HepG2 (cell line): ENCODE data around the gene SHROOM1. TPM values are rescaled to one million over a fixed set of nuclear protein-coding genes. Genes with fewer than 3 reads are reported as not detected.

ENCODE experiments used
- AKNA ChIP-seq: sonication (generic); formaldehyde crosslinking; IDR thresholded peaks from 2 replicates; pipeline ENCODE4 v1.4.0; 2020; ENCODE audit warnings: missing genetic modification reagents, borderline replicate concordance
- CREB1 ChIP-seq, 2 experiments: fragments of 450-650 bp in 1 of 2; IDR thresholded peaks; 2 replicates each; pipeline ENCODE4 v1.6.1; 2016 to 2017; ENCODE audit warnings: control low read depth in 1 of 2, mild to moderate bottlenecking in 1 of 2, missing compliant biosample characterization in 1 of 2, missing genetic modification characterization in 1 of 2
- CSRNP2 ChIP-seq: sonication (generic); formaldehyde crosslinking; conservative IDR thresholded peaks from 2 replicates; pipeline ENCODE4 v1.8.0; 2022; ENCODE audit warnings: low read depth, missing genetic modification reagents
- FOXM1 ChIP-seq: sonication (generic); formaldehyde crosslinking; IDR thresholded peaks from 2 replicates; pipeline ENCODE4 v1.5.0; 2020; ENCODE audit warnings: missing genetic modification reagents
- GLI4 ChIP-seq: sonication (generic); formaldehyde crosslinking; IDR thresholded peaks from 2 replicates; pipeline ENCODE4 v1.5.1; 2020; ENCODE audit warnings: missing genetic modification reagents, mild to moderate bottlenecking, moderate library complexity, borderline replicate concordance
- MTERF4 ChIP-seq: sonication (generic); formaldehyde crosslinking; IDR thresholded peaks from 2 replicates; pipeline ENCODE4 v1.8.0; 2023; ENCODE audit warnings: mild to moderate bottlenecking, missing genetic modification reagents
- NAIF1 ChIP-seq: sonication (generic); formaldehyde crosslinking; IDR thresholded peaks from 2 replicates; pipeline ENCODE4 v1.5.0; 2020; ENCODE audit warnings: mild to moderate bottlenecking, missing genetic modification reagents, borderline replicate concordance
- PITX1 ChIP-seq: sonication (generic); formaldehyde crosslinking; IDR thresholded peaks from 2 replicates; pipeline ENCODE4 v1.5.1; 2020; ENCODE audit warnings: mild to moderate bottlenecking, missing genetic modification reagents
- PRMT3 ChIP-seq: sonication (generic); formaldehyde crosslinking; IDR thresholded peaks from 2 replicates; pipeline ENCODE4 v1.8.1; 2022; ENCODE audit warnings: low read depth, mild to moderate bottlenecking, moderate library complexity, missing genetic modification reagents, borderline replicate concordance
- RBM39 ChIP-seq: fragments of 200-400 bp; formaldehyde crosslinking; IDR thresholded peaks from one replicate; pipeline ENCODE4 v1.6.1; 2018; ENCODE audit warnings: antibody characterized with exemption, mild to moderate bottlenecking, low read depth, low read length; ENCODE audit not compliant: poor library complexity, severe bottlenecking
- RFX3 ChIP-seq: IDR thresholded peaks from 2 replicates; pipeline ENCODE4 v1.6.1; 2016; ENCODE audit warnings: missing biosample characterization, missing genetic modification reagents
- TAF1 ChIP-seq: sonication (generic); formaldehyde crosslinking; IDR thresholded peaks from 2 replicates; pipeline ENCODE4 v1.4.0; 2020; ENCODE audit warnings: missing genetic modification reagents
- ZBED4 ChIP-seq: sonication (generic); formaldehyde crosslinking; IDR thresholded peaks from 2 replicates; pipeline ENCODE4 v1.4.0; 2020; ENCODE audit warnings: missing genetic modification reagents, borderline replicate concordance
- ZFYVE20 ChIP-seq: sonication (generic); formaldehyde crosslinking; IDR thresholded peaks from 2 replicates; pipeline ENCODE4 v1.8.0; 2023; ENCODE audit warnings: low read depth, mild to moderate bottlenecking, moderate library complexity, missing genetic modification reagents, borderline replicate concordance
- ZNF335 ChIP-seq: sonication (generic); formaldehyde crosslinking; IDR thresholded peaks from 2 replicates; pipeline ENCODE4 v1.4.0; 2020; ENCODE audit warnings: missing genetic modification reagents
- ZNF460 ChIP-seq: sonication (generic); formaldehyde crosslinking; IDR thresholded peaks from 2 replicates; pipeline ENCODE4 v1.5.1; 2020; ENCODE audit warnings: missing genetic modification reagents, mild to moderate bottlenecking, borderline replicate concordance
- ZNF605 ChIP-seq: sonication (generic); formaldehyde crosslinking; IDR thresholded peaks from 2 replicates; pipeline ENCODE4 v1.8.0; 2022; ENCODE audit warnings: mild to moderate bottlenecking, missing genetic modification reagents
- polyA plus RNA-seq, 8 experiments: library from polyadenylated mRNA; depleted of rRNA in 3 of 8; stranded (reverse) in 7 of 8; unstranded in 1 of 8; fragments of >200 nt; fragmentation: Illumina TruSeq in 4 of 8; extraction: Trizol in 4 of 8; gene quantifications; 2 replicates each; pipeline versions ENCODE4 v1.2.1 to v1.2.3, GENCODE V29; 2011 to 2016; ENCODE audit warnings: low read depth in 4 of 8, missing spikeins in 1 of 8, mixed read lengths in 1 of 8; ENCODE audit not compliant: insufficient read depth in 1 of 8
- total RNA-seq, 5 experiments: library from RNA; depleted of rRNA; stranded (reverse); fragments of >200 nt; fragmentation: Illumina TruSeq; extraction: Trizol; gene quantifications; 2 replicates each; pipeline ENCODE4 v1.2.3, GENCODE V29; 2016; ENCODE audit warnings: low read depth in 1 of 5

SHROOM1 gene
- total and polyA plus RNA-seq, 2 of the 13 experiments (the other 11 are each of a cell fraction or from before 2014, with no cell fraction given), result 18.2 to 25.7 TPM

GRCh38 chr5:132829742-132830435, 558 bp downstream of the SHROOM1 start (continued):
- TF ChIP-seq CREB1 (IDR thresholded peaks at IDR 0.05) (no peak), CREB1 (CRISPR knock-in tag; IDR thresholded peaks at IDR 0.05) (no peak), ZBED4 (CRISPR knock-in tag) (no peak), ZNF605 (no peak; the same call in 1 of the 2 replicates), RFX3 (CRISPR knock-in tag) (no peak), TAF1 (CRISPR knock-in tag) (no peak), ZNF460 (CRISPR knock-in tag) (no peak), GLI4 (CRISPR knock-in tag) (no peak), RBM39 (peak; percentile 65), NAIF1 (CRISPR knock-in tag) (no peak; the same call in 1 of the 2 replicates), ZNF335 (no peak; the same call in 1 of the 2 replicates), FOXM1 (CRISPR knock-in tag) (no peak), CSRNP2 (CRISPR knock-in tag) (no peak), MTERF4 (peak; percentile 58; the same call in 1 of the 2 replicates), PITX1 (no peak; the same call in 1 of the 2 replicates), AKNA (no peak), ZFYVE20 (CRISPR knock-in tag) (no peak), PRMT3 (CRISPR knock-in tag) (no peak; the same call in 1 of the 2 replicates)
